ENCODE measurements around the gene SND1.
A peak's percentile ranks its signal among the peaks of the same experiment; 100 is the strongest.

Gene SND1

DNA sequence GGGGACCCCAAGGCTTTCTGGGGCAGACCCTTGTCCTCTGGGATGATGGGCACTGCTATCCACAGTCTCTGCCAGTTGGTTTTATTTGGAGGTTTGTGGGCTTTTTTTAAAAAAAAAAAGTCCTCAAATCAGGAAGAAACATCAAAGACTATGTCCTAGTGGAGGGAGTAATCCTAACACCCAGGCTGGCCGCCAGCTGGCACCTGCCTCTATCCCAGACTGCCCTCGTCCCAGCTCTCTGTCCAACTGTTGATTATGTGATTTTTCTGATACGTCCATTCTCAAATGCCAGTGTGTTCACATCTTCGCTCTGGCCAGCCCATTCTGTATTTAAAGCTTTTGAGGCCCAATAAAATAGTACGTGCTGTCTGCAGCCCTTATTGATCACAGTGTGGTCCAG, 440.2 kb downstream of the SND1 start:
- H3K9me3 ChIP-seq (ENCODE audit: severe bottlenecking) = no peaks in the 10 kb centered on the region
- DNase-seq = no peak
- H3K36me3 ChIP-seq = peaks cover 30% of the 10 kb centered on the region
- no peak overlapping the region for H3K27ac ChIP-seq
- H3K27me3 ChIP-seq (ENCODE audit: insufficient read depth, low read depth, severe bottlenecking) = no peaks in the 10 kb centered on the region
- TF ChIP-seq, protein P1, sequence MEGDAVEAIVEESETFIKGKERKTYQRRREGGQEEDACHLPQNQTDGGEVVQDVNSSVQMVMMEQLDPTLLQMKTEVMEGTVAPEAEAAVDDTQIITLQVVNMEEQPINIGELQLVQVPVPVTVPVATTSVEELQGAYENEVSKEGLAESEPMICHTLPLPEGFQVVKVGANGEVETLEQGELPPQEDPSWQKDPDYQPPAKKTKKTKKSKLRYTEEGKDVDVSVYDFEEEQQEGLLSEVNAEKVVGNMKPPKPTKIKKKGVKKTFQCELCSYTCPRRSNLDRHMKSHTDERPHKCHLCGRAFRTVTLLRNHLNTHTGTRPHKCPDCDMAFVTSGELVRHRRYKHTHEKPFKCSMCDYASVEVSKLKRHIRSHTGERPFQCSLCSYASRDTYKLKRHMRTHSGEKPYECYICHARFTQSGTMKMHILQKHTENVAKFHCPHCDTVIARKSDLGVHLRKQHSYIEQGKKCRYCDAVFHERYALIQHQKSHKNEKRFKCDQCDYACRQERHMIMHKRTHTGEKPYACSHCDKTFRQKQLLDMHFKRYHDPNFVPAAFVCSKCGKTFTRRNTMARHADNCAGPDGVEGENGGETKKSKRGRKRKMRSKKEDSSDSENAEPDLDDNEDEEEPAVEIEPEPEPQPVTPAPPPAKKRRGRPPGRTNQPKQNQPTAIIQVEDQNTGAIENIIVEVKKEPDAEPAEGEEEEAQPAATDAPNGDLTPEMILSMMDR (IDR thresholded peaks at IDR 0.05; ENCODE audit: low read depth, low read length) = no peak
- no peak overlapping the region for H3K4me3 ChIP-seq (ENCODE audit: low read depth, low read length)

DNA sequence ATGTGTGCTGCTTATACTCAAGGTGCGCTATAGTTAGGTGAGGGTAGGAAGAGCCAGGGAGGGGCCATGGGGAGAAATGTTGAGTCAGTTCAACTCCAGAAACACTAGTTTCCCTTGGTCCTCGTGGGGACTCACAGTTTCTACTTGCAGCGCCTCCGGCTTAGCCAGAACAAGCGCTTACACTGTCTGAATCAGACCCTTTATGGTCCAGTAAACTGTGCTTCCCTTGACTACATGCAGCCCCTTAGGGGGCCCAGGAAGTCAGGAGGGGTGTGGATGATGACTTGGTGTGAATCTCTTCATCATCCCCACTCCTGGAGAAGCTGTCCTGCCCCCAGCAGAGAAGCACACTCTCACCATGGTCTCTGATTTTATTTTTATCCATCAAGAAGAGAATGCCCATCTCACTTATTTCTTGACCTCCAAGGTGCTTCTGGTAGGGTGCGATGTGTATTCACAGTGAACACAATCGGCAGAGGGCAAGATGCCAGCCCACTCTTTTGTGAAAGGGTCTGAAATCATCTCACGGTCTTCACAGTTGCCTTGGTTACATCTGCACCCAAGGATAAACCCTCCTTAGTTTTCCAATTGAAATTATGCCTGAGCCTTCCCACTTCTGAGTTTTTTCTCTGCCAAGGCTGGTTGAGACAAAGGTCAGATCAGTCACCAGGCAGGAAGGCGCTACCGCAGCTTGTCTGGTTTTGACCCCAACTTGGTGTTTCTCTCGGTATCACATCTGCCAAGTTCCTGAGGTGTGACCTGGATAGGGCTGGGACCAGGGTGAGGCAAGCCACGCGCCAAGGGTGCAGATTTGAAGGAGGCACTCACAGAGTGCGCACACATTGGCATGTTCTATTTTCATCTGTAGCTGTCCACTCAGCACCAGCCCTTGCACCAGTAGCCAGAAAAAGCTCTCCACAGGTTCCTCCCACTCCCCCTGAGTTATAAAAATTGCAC, 441.9 kb downstream of the SND1 start:
- DNase-seq = no peak
- TF ChIP-seq, protein P1 (IDR thresholded peaks at IDR 0.05; ENCODE audit: low read depth, low read length) = no peak
- Histone ChIP-seq H3K4me3 (ENCODE audit: low read depth, low read length) (no peak overlapping the region), H3K9me3 (ENCODE audit: severe bottlenecking) (no peaks in the 10 kb centered on the region), H3K27ac (no peak overlapping the region), H3K36me3 (peaks cover 28% of the 10 kb centered on the region), H3K27me3 (ENCODE audit: insufficient read depth, low read depth, severe bottlenecking) (no peaks in the 10 kb centered on the region)

DNA sequence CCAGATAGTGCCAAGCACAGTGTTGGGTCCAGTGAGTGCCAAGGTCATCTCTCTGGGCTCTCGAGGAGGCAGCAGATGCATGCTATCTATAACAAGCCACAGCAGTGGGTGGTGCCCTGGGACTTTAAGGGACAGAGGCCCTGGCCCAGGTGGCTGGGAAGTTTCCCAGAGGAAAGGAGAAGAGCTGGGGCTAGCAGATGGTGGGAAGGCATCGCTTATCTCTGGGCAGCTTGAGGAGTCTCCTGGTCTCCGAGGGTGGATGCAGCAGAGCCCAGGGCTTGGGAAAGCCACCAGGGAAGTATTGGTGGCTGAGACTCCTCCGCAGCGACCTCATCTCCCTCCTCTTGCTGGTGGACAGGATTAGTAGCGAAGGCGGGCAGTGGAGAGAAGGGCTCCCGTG, 442.7 kb downstream of the SND1 start:
- H3K9me3 ChIP-seq (ENCODE audit: severe bottlenecking) = no peaks in the 10 kb centered on the region
- peaks cover 23% of the 10 kb centered on the region for H3K36me3 ChIP-seq
- no peak overlapping the region for H3K4me3 ChIP-seq (ENCODE audit: low read depth, low read length)
- TF ChIP-seq, protein P1 (IDR thresholded peaks at IDR 0.05; ENCODE audit: low read depth, low read length) = no peak
- no peaks in the 10 kb centered on the region for H3K27me3 ChIP-seq (ENCODE audit: insufficient read depth, low read depth, severe bottlenecking)
- H3K27ac ChIP-seq = peak overlapping the region; percentile 11; the same call in 1 of the 2 replicates
- DNase-seq = peak; percentile 56

DNA sequence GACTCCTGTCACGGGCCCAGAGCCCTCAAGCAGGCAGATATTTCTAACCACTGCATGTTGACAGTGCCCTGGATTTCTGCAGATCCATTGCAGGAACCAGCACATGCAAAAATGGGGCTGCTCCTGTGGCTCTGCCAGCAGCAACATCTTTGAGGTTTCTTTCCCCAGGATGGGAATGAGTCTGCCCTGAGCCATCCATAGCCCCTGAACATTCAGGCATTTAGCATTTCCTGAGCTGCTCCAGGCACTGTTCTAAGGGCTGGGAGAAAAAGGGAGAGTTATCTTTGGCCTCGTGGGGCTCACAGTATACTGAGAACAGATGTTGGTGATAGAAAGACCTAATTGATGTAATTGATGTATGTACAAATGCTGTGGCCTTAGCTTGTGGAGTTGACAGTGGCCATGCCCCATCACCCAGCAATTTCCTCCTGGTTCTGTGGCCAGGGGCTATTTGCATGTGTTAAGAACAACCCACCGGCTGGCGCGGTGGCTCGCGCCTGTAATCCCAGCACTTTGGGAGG, 445.3 kb downstream of the SND1 start:
- H3K9me3 ChIP-seq (ENCODE audit: severe bottlenecking) = no peaks in the 10 kb centered on the region
- H3K27me3 ChIP-seq (ENCODE audit: insufficient read depth, low read depth, severe bottlenecking) = no peaks in the 10 kb centered on the region
- H3K36me3 ChIP-seq = peaks cover 11% of the 10 kb centered on the region
- no peak for DNase-seq
- no peak overlapping the region for H3K4me3 ChIP-seq (ENCODE audit: low read depth, low read length)
- H3K27ac ChIP-seq = no peak overlapping the region
- TF ChIP-seq, protein P1 (IDR thresholded peaks at IDR 0.05; ENCODE audit: low read depth, low read length) = no peak

DNA sequence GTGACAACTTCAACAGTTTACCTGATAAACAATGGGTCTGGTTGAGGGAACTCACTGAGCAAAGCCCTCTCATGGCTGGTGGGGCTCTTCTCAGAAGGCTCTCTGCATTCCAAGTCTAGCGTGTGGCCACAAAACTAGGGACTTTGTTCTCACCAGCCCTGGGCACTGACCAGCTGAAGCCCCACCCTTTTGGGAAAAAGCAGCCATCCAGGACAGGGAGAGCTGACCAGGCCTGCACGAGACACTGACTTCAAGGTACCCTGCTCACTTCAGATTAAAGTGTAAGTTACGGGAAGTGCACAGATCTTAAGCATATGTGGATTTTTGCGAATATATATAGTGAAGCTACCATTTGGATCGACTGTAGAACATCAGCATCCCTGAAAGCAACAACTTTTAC, 446.6 kb downstream of the SND1 start:
- H3K27ac ChIP-seq = no peak overlapping the region
- DNase-seq = no peak
- no peaks in the 10 kb centered on the region for H3K9me3 ChIP-seq (ENCODE audit: severe bottlenecking)
- peaks cover 4% of the 10 kb centered on the region; the same call in 1 of the 2 replicates for H3K36me3 ChIP-seq
- TF ChIP-seq, protein P1 (IDR thresholded peaks at IDR 0.05; ENCODE audit: low read depth, low read length) = no peak
- H3K27me3 ChIP-seq (ENCODE audit: insufficient read depth, low read depth, severe bottlenecking) = no peaks in the 10 kb centered on the region
- no peak overlapping the region for H3K4me3 ChIP-seq (ENCODE audit: low read depth, low read length)
